Measurements from ENCODE around the gene MAP4. TPM values are rescaled to one million over a fixed set of nuclear protein-coding genes. Genes with fewer than 3 reads are reported as not detected.

The MAP4 gene
- total and polyA plus RNA-seq, 2 donors (not counting 3 experiments of a cell fraction or from before 2014, with no cell fraction given): 121 to 290 TPM

DNA sequence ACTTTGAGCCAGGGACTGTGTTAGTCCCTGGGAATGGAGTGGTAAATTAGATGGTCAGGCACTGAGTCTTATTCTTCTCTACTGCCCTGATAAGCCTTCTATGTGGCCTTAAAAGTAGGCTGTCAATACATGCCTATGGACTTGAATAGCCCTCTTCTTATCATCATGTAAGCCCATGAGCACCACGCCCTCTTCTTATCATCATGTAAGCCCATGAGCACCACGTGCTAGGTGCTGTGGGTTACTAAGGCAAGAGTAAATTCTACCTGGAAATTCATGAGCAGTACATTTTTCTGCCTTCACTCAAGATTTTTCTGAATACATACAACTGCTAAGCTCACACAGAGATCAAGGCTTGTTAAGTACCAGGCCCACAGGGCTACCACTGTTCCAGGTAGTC is 144.8 kb downstream of the MAP4 start:
- H3K9me3 ChIP-seq (replicated peaks; ENCODE audit: control insufficient read depth, insufficient read depth, low read length): no peaks in the 10 kb centered on the region
- H3K9me1 ChIP-seq (replicated peaks; ENCODE audit: control insufficient read depth, extremely low read depth, insufficient read depth, low read length): no peaks in the 10 kb centered on the region
- H3K27me3 ChIP-seq (ENCODE audit: control insufficient read depth in 2 of 2, insufficient read depth in 2 of 2, low read length in 2 of 2): no peaks in the 10 kb centered on the region
- no peaks in the 10 kb centered on the region for H3K79me2 ChIP-seq (ENCODE audit: control insufficient read depth, insufficient read depth, low read length)
- H2AFZ ChIP-seq (ENCODE audit: low read depth, low read length): no peak overlapping the region
- POLR2A ChIA-PET: no interaction called here
- no peaks in the 10 kb centered on the region for H3K4me1 ChIP-seq (ENCODE audit: control insufficient read depth, extremely low read depth, insufficient read depth, low read length)
- intact Hi-C loops (cut with micrococcal nuclease): no loop called here
- dilution Hi-C loops (cut with MboI; ENCODE audit: extremely low pct_ligation_motif_present, low sequenced_read_pairs): no loop called here
- FAIRE-seq: no peak
- no peak overlapping the region for H3K9ac ChIP-seq (replicated peaks; ENCODE audit: extremely low read depth, insufficient read depth, low read length)
- H3K36me3 ChIP-seq (ENCODE audit: control insufficient read depth in 2 of 2, extremely low read depth in 1 of 2, insufficient read depth in 2 of 2, low read length in 2 of 2): peaks cover 32 to 33% of the 10 kb centered on the region in 2 experiments
- H3K4me2 ChIP-seq (ENCODE audit: insufficient read depth, low read length): no peak overlapping the region
- TF ChIP-seq CTCF (IDR thresholded peaks at IDR 0.05; ENCODE audit: extremely low read depth in 1 of 2, insufficient read depth in 1 of 2, low read depth in 1 of 2, low read length in 2 of 2) (no peak), POLR2AphosphoS5 (IDR thresholded peaks at IDR 0.05; ENCODE audit: insufficient read depth, low read depth, low read length) (no peak), FOS (IDR thresholded peaks at IDR 0.05; ENCODE audit: borderline replicate concordance, insufficient read depth, low read length) (no peak), POLR2A (IDR thresholded peaks at IDR 0.05; ENCODE audit: low read depth, low read length) (no peak), MYC (IDR thresholded peaks at IDR 0.05; ENCODE audit: low read depth, low read length) (no peak), GATA2 (IDR thresholded peaks at IDR 0.05; ENCODE audit: insufficient read depth, insufficient read length, low read depth, low read length) (no peak), JUN (IDR thresholded peaks at IDR 0.05; ENCODE audit: borderline replicate concordance, insufficient read depth, insufficient read length, low read depth) (no peak), EZH2 (IDR thresholded peaks at IDR 0.05; ENCODE audit: borderline replicate concordance, low read depth, low read length, severe bottlenecking) (no peak)
- TF ChIP-seq, protein P1, sequence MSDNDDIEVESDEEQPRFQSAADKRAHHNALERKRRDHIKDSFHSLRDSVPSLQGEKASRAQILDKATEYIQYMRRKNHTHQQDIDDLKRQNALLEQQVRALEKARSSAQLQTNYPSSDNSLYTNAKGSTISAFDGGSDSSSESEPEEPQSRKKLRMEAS (IDR thresholded peaks at IDR 0.05; ENCODE audit: insufficient read depth, insufficient read length): no peak
- H3K27ac ChIP-seq (ENCODE audit: insufficient read depth, low read depth, low read length): no peak overlapping the region
- no peak overlapping the region for H3K4me3 ChIP-seq (replicated peaks in 1 of 3; ENCODE audit: insufficient read depth in 1 of 3, low read depth in 1 of 3, low read length in 3 of 3)
- DNase-seq (ENCODE audit: low read depth, low spot score): no peak
- CTCF ChIA-PET: no interaction called here
- no peaks in the 10 kb centered on the region for H4K20me1 ChIP-seq (replicated peaks; ENCODE audit: control insufficient read depth, extremely low read depth, insufficient read depth, low read length)
- no TSS peak for BruUV-seq (replicated peaks)

All from endothelial cell of umbilical vein (primary cell).